CD14-positive monocyte (primary cell): ENCODE data around the gene ROR1. TPM values are rescaled to one million over a fixed set of nuclear protein-coding genes. Genes with fewer than 3 reads are reported as not detected.

Source experiments
- DNase-seq, 3 donors: peaks; one replicate each; pipeline ENCODE4 v3.0.0-alpha.2; 2011 to 2022
- H2AFZ ChIP-seq: 2 replicates; pipeline ENCODE4 v1.6.0; 2012; ENCODE audit warnings: mild to moderate bottlenecking, low read depth, low read length, inconsistent platforms; ENCODE audit not compliant: insufficient read depth, poor library complexity, severe bottlenecking
- H3K27ac ChIP-seq, 2 donors: 1 replicate in 1 of 2; 2 replicates in 1 of 2; pipeline ENCODE4 v1.5.1; 2012 to 2013; ENCODE audit warnings: low read length in 2 of 2, control low read depth in 1 of 2, inconsistent platforms in 1 of 2, low read depth in 1 of 2, mild to moderate bottlenecking in 1 of 2
- H3K27me3 ChIP-seq, 2 donors: one replicate each; pipeline versions ENCODE4 v1.6.0 to v1.6.1; 2011 to 2013; ENCODE audit warnings: low read length in 2 of 2; ENCODE audit not compliant: control insufficient read depth in 2 of 2, insufficient read depth in 2 of 2
- H3K36me3 ChIP-seq, 2 donors: replicated peaks in 1 of 2; 1 replicate in 1 of 2; 2 replicates in 1 of 2; pipeline versions ENCODE4 v1.5.1 to v1.6.1; 2012 to 2013; ENCODE audit warnings: low read length in 2 of 2, control low read depth in 1 of 2, inconsistent platforms in 1 of 2, mild to moderate bottlenecking in 1 of 2; ENCODE audit not compliant: insufficient read depth in 2 of 2, control insufficient read depth in 1 of 2
- H3K4me1 ChIP-seq, 2 donors: 1 replicate in 1 of 2; 2 replicates in 1 of 2; pipeline versions ENCODE4 v1.5.1 to v1.6.1; 2012 to 2013; ENCODE audit warnings: low read length in 2 of 2, control low read depth in 1 of 2, inconsistent platforms in 1 of 2, mild to moderate bottlenecking in 1 of 2, moderate library complexity in 1 of 2; ENCODE audit not compliant: insufficient read depth in 2 of 2, control insufficient read depth in 1 of 2
- H3K4me2 ChIP-seq: replicated peaks from 2 replicates; pipeline ENCODE3; 2012; ENCODE audit warnings: low read length, moderate library complexity, mild to moderate bottlenecking; ENCODE audit not compliant: poor library complexity, severe bottlenecking; ENCODE audit errors: extremely low read depth
- H3K4me3 ChIP-seq, 3 experiments: fragments of 200-600 bp in 1 of 3; sonication (generic) in 1 of 3; replicated peaks in 1 of 3; 1 replicate in 2 of 3; 2 replicates in 1 of 3; pipeline ENCODE4 v1.5.1; 2011 to 2013; ENCODE audit warnings: low read length in 3 of 3, mild to moderate bottlenecking in 3 of 3, control low read depth in 2 of 3, low read depth in 2 of 3, inconsistent platforms in 1 of 3, moderate library complexity in 1 of 3
- H3K79me2 ChIP-seq: 2 replicates; pipeline ENCODE4 v1.6.0; 2012; ENCODE audit warnings: mild to moderate bottlenecking, control low read depth, inconsistent platforms, low read length, moderate library complexity; ENCODE audit not compliant: insufficient read depth
- H3K9ac ChIP-seq: 2 replicates; pipeline ENCODE4 v1.6.0; 2017; ENCODE audit warnings: low read length, mild to moderate bottlenecking; ENCODE audit not compliant: insufficient read depth, poor library complexity, severe bottlenecking
- H3K9me3 ChIP-seq, 2 donors: replicated peaks in 1 of 2; 1 replicate in 1 of 2; 2 replicates in 1 of 2; pipeline versions ENCODE4 v1.5.1 to v1.6.1; 2012 to 2013; ENCODE audit warnings: low read length in 2 of 2, control low read depth in 1 of 2; ENCODE audit not compliant: control insufficient read depth in 1 of 2, insufficient read depth in 1 of 2
- H4K20me1 ChIP-seq: 2 replicates; pipeline ENCODE4 v1.6.0; 2012; ENCODE audit warnings: mild to moderate bottlenecking, low read length, control low read depth, moderate library complexity; ENCODE audit not compliant: insufficient read depth
- H3K27ac Mint-ChIP-seq, 7 donors: one replicate each; pipeline ENCODE4 v1.8.0; 2020; ENCODE audit warnings: mild to moderate bottlenecking in 7 of 7, mixed read lengths in 7 of 7, moderate library complexity in 6 of 7, inconsistent platforms in 2 of 7
- H3K27me3 Mint-ChIP-seq, 3 donors: one replicate each; pipeline ENCODE4 v1.8.0; 2021 to 2022; ENCODE audit warnings: low read depth in 3 of 3, mild to moderate bottlenecking in 3 of 3, mixed read lengths in 3 of 3, moderate library complexity in 3 of 3, inconsistent platforms in 1 of 3
- H3K36me3 Mint-ChIP-seq, 2 donors: one replicate each; pipeline ENCODE4 v1.8.0; 2020; ENCODE audit warnings: mixed read lengths in 2 of 2, inconsistent platforms in 1 of 2, mild to moderate bottlenecking in 1 of 2
- H3K4me1 Mint-ChIP-seq: one replicate; pipeline ENCODE4 v1.8.0; 2020; ENCODE audit warnings: mild to moderate bottlenecking, mixed read lengths
- H3K4me3 Mint-ChIP-seq, 2 donors: one replicate each; pipeline ENCODE4 v1.8.0; 2020; ENCODE audit warnings: mild to moderate bottlenecking in 2 of 2, mixed read lengths in 2 of 2, moderate library complexity in 1 of 2
- H3K9me3 Mint-ChIP-seq, 7 donors: one replicate each; pipeline ENCODE4 v1.8.0; 2020 to 2022; ENCODE audit warnings: mixed read lengths in 7 of 7, mild to moderate bottlenecking in 6 of 7, moderate library complexity in 6 of 7, inconsistent platforms in 2 of 7
- CTCF ChIP-seq: fragments of 200-600 bp; IDR thresholded peaks from one replicate; pipeline ENCODE4 v1.8.0; 2022; ENCODE audit warnings: antibody characterized with exemption, mild to moderate bottlenecking
- WGBS: methylation state at CpG from one replicate; pipeline ENCODE4 v1.1.5; 2013; ENCODE audit warnings: missing lambda C conversion rate; ENCODE audit not compliant: insufficient coverage; 5-methylcytosine and 5-hydroxymethylcytosine counted together
- intact Hi-C, 2 donors: fragments of 100-400 bp; cut with micrococcal nuclease; formaldehyde crosslinking; loops; one replicate each; pipeline versions ENCODE4 v1.15.0 to v1.15.1; 2023
- polyA plus RNA-seq, 3 donors: library from polyadenylated mRNA; depleted of rRNA in 1 of 3; unstranded in 2 of 3; stranded (reverse) in 1 of 3; fragments of 300-500 nt in 2 of 3; fragments of >200 nt in 1 of 3; fragmentation: Illumina TruSeq in 2 of 3; gene quantifications; 1 replicate in 2 of 3; 2 replicates in 1 of 3; pipeline ENCODE4 v1.2.3, GENCODE V29; 2012 to 2021

ROR1 gene
- polyA plus RNA-seq, 3 donors = not detected

GRCh38 chr1:63759778-63760177 lies 14.0 kb upstream of the ROR1 start:
- H3K36me3 Mint-ChIP-seq = no peaks in the 10 kb centered on the region
- Histone ChIP-seq H3K4me3 (no peak overlapping the region), H3K27ac (no peak overlapping the region), H3K36me3 (no peaks in the 10 kb centered on the region), H3K27me3 (no peaks in the 10 kb centered on the region), H3K4me1 (no peaks in the 10 kb centered on the region), H2AFZ (no peak overlapping the region), H3K79me2 (no peaks in the 10 kb centered on the region), H3K9ac (no peak overlapping the region), H3K4me2 (no peak overlapping the region), H4K20me1 (no peaks in the 10 kb centered on the region), H3K9me3 (no peaks in the 10 kb centered on the region)
- no peak for DNase-seq
- H3K4me1 Mint-ChIP-seq = no peaks in the 10 kb centered on the region
- H3K27me3 Mint-ChIP-seq = peaks cover 2 to 7% (median 5%) of the 10 kb centered on the region in 3 donors
- no peak overlapping the region for H3K27ac Mint-ChIP-seq
- H3K4me3 Mint-ChIP-seq = no peak overlapping the region
- TF ChIP-seq CTCF = no peak
- intact Hi-C loops = no loop called here
- H3K9me3 Mint-ChIP-seq = peaks cover 0 to 3% (median 0%) of the 10 kb centered on the region in 7 donors

GRCh38 chr1:63770381-63770780 lies 3.4 kb upstream of the ROR1 start:
- Mint-ChIP-seq H3K27me3 (peaks cover 33 to 44% (median 36%) of the 10 kb centered on the region in 3 donors), H3K27ac (no peak overlapping the region), H3K36me3 (peaks cover 0 to 4% of the 10 kb centered on the region in 2 donors), H3K9me3 (peaks cover 0 to 10% (median 4%) of the 10 kb centered on the region in 7 donors), H3K4me1 (peaks cover 16% of the 10 kb centered on the region), H3K4me3 (no peak overlapping the region)
- peaks cover 25 to 37% of the 10 kb centered on the region in 2 donors for H3K27me3 ChIP-seq
- H3K79me2 ChIP-seq = no peaks in the 10 kb centered on the region
- intact Hi-C loops = no loop called here
- no peak for TF ChIP-seq CTCF
- H2AFZ ChIP-seq = no peak overlapping the region
- H3K9ac ChIP-seq = no peak overlapping the region
- DNase-seq = no peak
- no peaks in the 10 kb centered on the region for H3K36me3 ChIP-seq
- peaks cover 7 to 9% of the 10 kb centered on the region in 2 donors for H3K4me1 ChIP-seq
- H4K20me1 ChIP-seq = no peaks in the 10 kb centered on the region
- 100% methylated on average over 1 of the region's 1 CpG for WGBS
- no peaks in the 10 kb centered on the region for H3K9me3 ChIP-seq
- no peak overlapping the region for H3K4me2 ChIP-seq
- H3K27ac ChIP-seq = no peak overlapping the region
- H3K4me3 ChIP-seq = no peak overlapping the region
